HEK293 (cell line): ENCODE measurements around the gene SLC7A6.

ENCODE experiments used
- CTCF ChIA-PET: fragments of 350-600 bp; formaldehyde crosslinking; extraction: SDS; loops from one replicate; lab custom pipeline; 2021; ENCODE audit warnings: antibody characterized with exemption; lab: Yijun Ruan, JAX
- POLR2A ChIA-PET: fragments of 300-600 bp; formaldehyde crosslinking; extraction: SDS; loops from one replicate; lab custom pipeline; 2020; ENCODE audit warnings: antibody characterized with exemption, inconsistent platforms; lab: Yijun Ruan, JAX
- H3K27ac ChIP-seq: fragments of 200-500 bp; sonication (Bioruptor generic); 2 replicates; pipeline ENCODE4 v1.5.1; 2014; ENCODE audit warnings: low read depth, low read length, control low read depth, inconsistent platforms; ENCODE audit errors: extremely low read depth
- H3K36me3 ChIP-seq, 2 experiments: fragments of 200-500 bp in 1 of 2; sonication (Bioruptor generic) in 1 of 2; 1 replicate in 1 of 2; 2 replicates in 1 of 2; pipeline ENCODE4 v1.5.1; 2014 to 2017; ENCODE audit warnings: inconsistent platforms in 2 of 2, low read length in 2 of 2; ENCODE audit not compliant: control insufficient read depth in 2 of 2, insufficient read depth in 1 of 2
- H3K4me1 ChIP-seq: fragments of 200-500 bp; sonication (Bioruptor generic); 2 replicates; pipeline ENCODE4 v1.5.1; 2014; ENCODE audit warnings: mild to moderate bottlenecking, low read length, inconsistent platforms; ENCODE audit not compliant: control insufficient read depth, insufficient read depth
- H3K4me3 ChIP-seq: 2 replicates; pipeline ENCODE4 v1.5.1; 2011; ENCODE audit warnings: low read depth, mild to moderate bottlenecking, control low read depth, low read length, moderate library complexity
- H3K9me3 ChIP-seq: fragments of 200-500 bp; sonication (Bioruptor generic); 2 replicates; pipeline ENCODE4 v1.5.1; 2014; ENCODE audit warnings: low read depth, low read length, inconsistent platforms; ENCODE audit not compliant: control insufficient read depth, insufficient read depth
- IKZF3 ChIP-seq: fragments of 450-650 bp; IDR thresholded peaks from 2 replicates; pipeline ENCODE4 v1.5.0; 2018; ENCODE audit warnings: missing biosample characterization, mild to moderate bottlenecking, missing genetic modification characterization, moderate library complexity
- MZF1 ChIP-seq: fragments of 450-650 bp; formaldehyde crosslinking; IDR thresholded peaks from 2 replicates; pipeline ENCODE4 v1.5.1; 2017; ENCODE audit warnings: missing biosample characterization, missing genetic modification characterization, borderline replicate concordance
- ZBTB7A ChIP-seq: fragments of 450-650 bp; formaldehyde crosslinking; IDR thresholded peaks from 2 replicates; pipeline ENCODE4 v1.5.1; 2016; ENCODE audit warnings: low read depth, missing biosample characterization, missing genetic modification characterization
- ZFHX2 ChIP-seq: fragments of 450-650 bp; formaldehyde crosslinking; conservative IDR thresholded peaks from 2 replicates; pipeline ENCODE4 v1.5.1; 2016; ENCODE audit warnings: missing biosample characterization, missing genetic modification characterization
- ZFP37 ChIP-seq: fragments of 450-650 bp; formaldehyde crosslinking; IDR thresholded peaks from 2 replicates; pipeline ENCODE4 v1.5.1; 2016; ENCODE audit warnings: missing biosample characterization, missing genetic modification characterization
- ZNF10 ChIP-seq: fragments of 450-650 bp; formaldehyde crosslinking; IDR thresholded peaks from 2 replicates; pipeline ENCODE4 v1.5.1; 2017; ENCODE audit warnings: missing biosample characterization, missing genetic modification characterization
- ZNF169 ChIP-seq: fragments of 450-650 bp; formaldehyde crosslinking; IDR thresholded peaks from 2 replicates; pipeline ENCODE4 v1.5.1; 2016; ENCODE audit warnings: missing biosample characterization, missing genetic modification characterization
- ZNF350 ChIP-seq: fragments of 450-650 bp; formaldehyde crosslinking; IDR thresholded peaks from 2 replicates; pipeline ENCODE4 v1.5.0; 2017; ENCODE audit warnings: missing biosample characterization, mild to moderate bottlenecking, missing genetic modification characterization
- ZNF548 ChIP-seq: fragments of 450-650 bp; formaldehyde crosslinking; IDR thresholded peaks from 2 replicates; pipeline ENCODE4 v1.5.1; 2016; ENCODE audit warnings: missing biosample characterization, missing genetic modification characterization
- ZNF623 ChIP-seq: fragments of 450-650 bp; formaldehyde crosslinking; IDR thresholded peaks from 2 replicates; pipeline ENCODE4 v1.5.1; 2016; ENCODE audit warnings: missing biosample characterization, missing genetic modification characterization
- ZNF626 ChIP-seq: fragments of 450-650 bp; sonication (Bioruptor Pico); formaldehyde crosslinking; IDR thresholded peaks from 2 replicates; pipeline ENCODE4 v1.5.1; 2018; ENCODE audit warnings: missing biosample characterization, missing genetic modification characterization, inconsistent platforms
- ZNF776 ChIP-seq: fragments of 450-650 bp; formaldehyde crosslinking; IDR thresholded peaks from 2 replicates; pipeline ENCODE4 v1.5.0; 2017; ENCODE audit warnings: missing biosample characterization, missing genetic modification characterization, borderline replicate concordance
- ZNF785 ChIP-seq: fragments of 450-650 bp; formaldehyde crosslinking; IDR thresholded peaks from 2 replicates; pipeline ENCODE4 v1.5.1; 2016; ENCODE audit warnings: missing biosample characterization, missing genetic modification characterization
- TF ChIP-seq, protein P1 (sequence below): fragments of 450-650 bp; formaldehyde crosslinking; IDR thresholded peaks from 2 replicates; pipeline ENCODE4 v1.5.1; 2016; ENCODE audit warnings: missing biosample characterization, missing genetic modification characterization
- TF ChIP-seq, protein P2 (sequence below): fragments of 450-650 bp; formaldehyde crosslinking; IDR thresholded peaks from 2 replicates; pipeline ENCODE4 v1.5.0; 2017; ENCODE audit warnings: missing biosample characterization, missing genetic modification characterization, borderline replicate concordance
- TF ChIP-seq, protein P3 (sequence below): fragments of 450-650 bp; formaldehyde crosslinking; optimal IDR thresholded peaks from 2 replicates; pipeline ENCODE3; 2016; ENCODE audit warnings: missing biosample characterization, mild to moderate bottlenecking, missing genetic modification characterization
- TF ChIP-seq, protein P4 (sequence below): fragments of 450-650 bp; formaldehyde crosslinking; IDR thresholded peaks from 2 replicates; pipeline ENCODE4 v1.5.1; 2016; ENCODE audit warnings: missing biosample characterization, missing genetic modification characterization

The SLC7A6 gene

DNA sequence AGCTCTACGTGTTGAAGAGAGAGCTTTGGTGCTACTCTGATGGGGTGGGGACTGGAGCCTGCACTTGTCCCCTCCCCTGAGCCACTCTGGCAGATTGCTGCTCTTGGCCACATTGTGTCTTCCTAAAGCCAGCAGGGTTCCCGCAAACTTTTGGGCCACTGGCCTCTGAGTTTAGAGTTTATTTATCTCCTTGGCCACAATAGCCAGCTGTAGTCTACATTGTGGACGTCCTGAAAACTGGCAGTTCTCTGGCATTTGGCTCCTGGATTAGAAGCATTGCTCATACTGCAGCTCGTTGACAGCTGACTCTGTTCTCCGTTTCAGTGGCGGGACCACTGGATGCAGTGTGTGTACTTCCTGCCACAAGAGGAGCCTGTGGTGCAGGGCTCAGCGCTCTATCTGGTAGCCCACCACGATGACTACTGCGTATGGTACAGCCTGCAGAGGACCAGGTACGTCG, 81.1 kb downstream of the SLC7A6 start:
- CTCF ChIA-PET, result interaction anchor here (0.9 kb wide), 1 partner anchor 28 kb away, joined by 3 read pairs; no protein-coding TSS in a partner anchor
- Histone ChIP-seq H3K36me3 (peaks cover 24 to 94% of the 10 kb centered on the region in 2 experiments; a peak in 2 of 3 replicates), H3K9me3 (no peaks in the 10 kb centered on the region), H3K4me1 (no peaks in the 10 kb centered on the region), H3K4me3 (no peak overlapping the region), H3K27ac (no peak overlapping the region)
- TF ChIP-seq ZBTB7A (tag by site-specific recombination) (no peak), ZNF623 (tag by site-specific recombination) (no peak), MZF1 (tag by site-specific recombination) (no peak), ZNF785 (no peak), ZNF350 (tag by site-specific recombination) (no peak), ZNF626 (no peak), ZNF776 (tag by site-specific recombination) (no peak), IKZF3 (tag by site-specific recombination) (no peak), ZFP37 (tag by site-specific recombination) (no peak), ZNF10 (tag by site-specific recombination) (no peak), ZFHX2 (tag by site-specific recombination) (no peak), ZNF548 (tag by site-specific recombination) (no peak), ZNF169 (tag by site-specific recombination) (no peak)
- TF ChIP-seq, protein P1, sequence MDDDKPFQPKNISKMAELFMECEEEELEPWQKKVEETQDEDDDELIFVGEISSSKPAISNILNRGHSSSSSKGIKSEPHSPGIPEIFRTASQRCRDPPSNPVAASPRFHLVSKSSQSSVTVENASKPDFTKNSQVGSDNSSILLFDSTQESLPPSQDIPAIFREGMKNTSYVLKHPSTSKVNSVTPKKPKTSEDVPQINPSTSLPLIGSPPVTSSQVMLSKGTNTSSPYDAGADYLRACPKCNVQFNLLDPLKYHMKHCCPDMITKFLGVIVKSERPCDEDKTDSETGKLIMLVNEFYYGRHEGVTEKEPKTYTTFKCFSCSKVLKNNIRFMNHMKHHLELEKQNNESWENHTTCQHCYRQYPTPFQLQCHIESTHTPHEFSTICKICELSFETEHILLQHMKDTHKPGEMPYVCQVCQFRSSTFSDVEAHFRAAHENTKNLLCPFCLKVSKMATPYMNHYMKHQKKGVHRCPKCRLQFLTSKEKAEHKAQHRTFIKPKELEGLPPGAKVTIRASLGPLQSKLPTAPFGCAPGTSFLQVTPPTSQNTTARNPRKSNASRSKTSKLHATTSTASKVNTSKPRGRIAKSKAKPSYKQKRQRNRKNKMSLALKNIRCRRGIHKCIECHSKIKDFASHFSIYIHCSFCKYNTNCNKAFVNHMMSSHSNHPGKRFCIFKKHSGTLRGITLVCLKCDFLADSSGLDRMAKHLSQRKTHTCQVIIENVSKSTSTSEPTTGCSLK, result no peak
- TF ChIP-seq, protein P2, sequence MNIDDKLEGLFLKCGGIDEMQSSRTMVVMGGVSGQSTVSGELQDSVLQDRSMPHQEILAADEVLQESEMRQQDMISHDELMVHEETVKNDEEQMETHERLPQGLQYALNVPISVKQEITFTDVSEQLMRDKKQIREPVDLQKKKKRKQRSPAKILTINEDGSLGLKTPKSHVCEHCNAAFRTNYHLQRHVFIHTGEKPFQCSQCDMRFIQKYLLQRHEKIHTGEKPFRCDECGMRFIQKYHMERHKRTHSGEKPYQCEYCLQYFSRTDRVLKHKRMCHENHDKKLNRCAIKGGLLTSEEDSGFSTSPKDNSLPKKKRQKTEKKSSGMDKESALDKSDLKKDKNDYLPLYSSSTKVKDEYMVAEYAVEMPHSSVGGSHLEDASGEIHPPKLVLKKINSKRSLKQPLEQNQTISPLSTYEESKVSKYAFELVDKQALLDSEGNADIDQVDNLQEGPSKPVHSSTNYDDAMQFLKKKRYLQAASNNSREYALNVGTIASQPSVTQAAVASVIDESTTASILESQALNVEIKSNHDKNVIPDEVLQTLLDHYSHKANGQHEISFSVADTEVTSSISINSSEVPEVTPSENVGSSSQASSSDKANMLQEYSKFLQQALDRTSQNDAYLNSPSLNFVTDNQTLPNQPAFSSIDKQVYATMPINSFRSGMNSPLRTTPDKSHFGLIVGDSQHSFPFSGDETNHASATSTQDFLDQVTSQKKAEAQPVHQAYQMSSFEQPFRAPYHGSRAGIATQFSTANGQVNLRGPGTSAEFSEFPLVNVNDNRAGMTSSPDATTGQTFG (tag by site-specific recombination), result no peak
- TF ChIP-seq, protein P3, sequence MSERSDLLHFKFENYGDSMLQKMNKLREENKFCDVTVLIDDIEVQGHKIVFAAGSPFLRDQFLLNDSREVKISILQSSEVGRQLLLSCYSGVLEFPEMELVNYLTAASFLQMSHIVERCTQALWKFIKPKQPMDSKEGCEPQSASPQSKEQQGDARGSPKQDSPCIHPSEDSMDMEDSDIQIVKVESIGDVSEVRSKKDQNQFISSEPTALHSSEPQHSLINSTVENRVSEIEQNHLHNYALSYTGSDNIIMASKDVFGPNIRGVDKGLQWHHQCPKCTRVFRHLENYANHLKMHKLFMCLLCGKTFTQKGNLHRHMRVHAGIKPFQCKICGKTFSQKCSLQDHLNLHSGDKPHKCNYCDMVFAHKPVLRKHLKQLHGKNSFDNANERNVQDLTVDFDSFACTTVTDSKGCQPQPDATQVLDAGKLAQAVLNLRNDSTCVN, result no peak
- POLR2A ChIA-PET, result interaction anchor here (0.7 kb wide), 1 partner anchor 527 kb away, joined by 3 read pairs; no protein-coding TSS in a partner anchor

DNA sequence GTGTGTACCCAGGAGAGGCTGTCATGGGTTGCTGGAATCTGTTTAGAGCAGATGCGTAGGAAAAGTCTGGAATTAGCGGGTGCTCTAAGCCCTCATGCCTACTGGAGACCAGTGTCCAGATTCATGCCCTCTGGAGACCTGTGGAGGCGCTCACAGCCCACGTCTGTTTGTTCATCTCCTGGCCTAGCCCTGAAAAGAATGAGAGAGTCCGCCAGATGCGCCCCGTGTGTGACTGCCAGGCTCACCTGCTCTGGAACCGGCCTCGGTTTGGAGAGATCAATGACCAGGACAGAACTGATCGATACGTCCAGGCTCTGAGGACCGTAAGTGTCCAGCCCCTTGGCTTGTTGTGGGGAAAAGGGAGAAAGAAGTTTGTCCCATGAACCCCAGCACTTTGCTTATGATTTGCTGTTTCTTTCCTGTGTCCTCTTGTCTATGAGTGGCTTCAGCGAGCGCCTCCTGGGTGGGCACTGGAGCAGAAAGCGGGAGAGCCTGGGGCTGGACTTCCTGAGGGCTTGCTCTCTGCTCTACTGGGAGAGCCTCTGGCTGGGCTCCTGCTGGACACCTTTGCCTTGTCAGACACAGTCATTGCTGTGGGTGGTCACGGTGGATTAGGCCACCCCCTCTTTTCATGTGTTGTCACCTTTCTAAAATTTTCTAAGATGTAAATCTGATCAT, 81.8 kb downstream of the SLC7A6 start:
- POLR2A ChIA-PET, result no interaction called here
- H3K36me3 ChIP-seq, result peaks cover 22 to 94% of the 10 kb centered on the region in 2 experiments; a peak in 2 of 3 replicates
- no peaks in the 10 kb centered on the region for H3K4me1 ChIP-seq
- no peak overlapping the region for H3K27ac ChIP-seq
- TF ChIP-seq, protein P4, sequence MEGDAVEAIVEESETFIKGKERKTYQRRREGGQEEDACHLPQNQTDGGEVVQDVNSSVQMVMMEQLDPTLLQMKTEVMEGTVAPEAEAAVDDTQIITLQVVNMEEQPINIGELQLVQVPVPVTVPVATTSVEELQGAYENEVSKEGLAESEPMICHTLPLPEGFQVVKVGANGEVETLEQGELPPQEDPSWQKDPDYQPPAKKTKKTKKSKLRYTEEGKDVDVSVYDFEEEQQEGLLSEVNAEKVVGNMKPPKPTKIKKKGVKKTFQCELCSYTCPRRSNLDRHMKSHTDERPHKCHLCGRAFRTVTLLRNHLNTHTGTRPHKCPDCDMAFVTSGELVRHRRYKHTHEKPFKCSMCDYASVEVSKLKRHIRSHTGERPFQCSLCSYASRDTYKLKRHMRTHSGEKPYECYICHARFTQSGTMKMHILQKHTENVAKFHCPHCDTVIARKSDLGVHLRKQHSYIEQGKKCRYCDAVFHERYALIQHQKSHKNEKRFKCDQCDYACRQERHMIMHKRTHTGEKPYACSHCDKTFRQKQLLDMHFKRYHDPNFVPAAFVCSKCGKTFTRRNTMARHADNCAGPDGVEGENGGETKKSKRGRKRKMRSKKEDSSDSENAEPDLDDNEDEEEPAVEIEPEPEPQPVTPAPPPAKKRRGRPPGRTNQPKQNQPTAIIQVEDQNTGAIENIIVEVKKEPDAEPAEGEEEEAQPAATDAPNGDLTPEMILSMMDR (tag by site-specific recombination), result no peak
- H3K4me3 ChIP-seq, result no peak overlapping the region
- CTCF ChIA-PET, result interaction anchor here (0.9 kb wide), 1 partner anchor 27 kb away, joined by 3 read pairs; no protein-coding TSS in a partner anchor
- H3K9me3 ChIP-seq, result no peaks in the 10 kb centered on the region
